NB4 (cell line): Measurements from ENCODE around the gene PPFIA4.

Source experiments
- DNase-seq: peaks from one replicate; pipeline ENCODE4 v3.0.0; 2010; ENCODE audit warnings: low read depth
- H3K4me3 ChIP-seq: one replicate; pipeline ENCODE4 v1.5.1; 2011; ENCODE audit warnings: mild to moderate bottlenecking, low read depth, low read length, moderate library complexity
- CTCF ChIP-seq: IDR thresholded peaks from one replicate; pipeline ENCODE4 v1.5.1; 2012; ENCODE audit warnings: low read depth, low read length
- MAX ChIP-seq: IDR thresholded peaks from 2 replicates; pipeline ENCODE4 v1.6.1; 2011; ENCODE audit warnings: low read depth, low read length
- MYC ChIP-seq: IDR thresholded peaks from 2 replicates; pipeline ENCODE4 v1.6.1; 2011; ENCODE audit warnings: low read depth, low read length
- POLR2A ChIP-seq: IDR thresholded peaks from 2 replicates; pipeline ENCODE4 v1.6.1; 2011; ENCODE audit warnings: mild to moderate bottlenecking; ENCODE audit not compliant: insufficient read length; ENCODE audit errors: extremely low read depth

The PPFIA4 gene

GRCh38 chr1:203124546-203125317, 98.4 kb downstream of the PPFIA4 start:
- DNase-seq, result no peak
- TF ChIP-seq POLR2A (no peak), CTCF (no peak), MYC (no peak), MAX (no peak)

GRCh38 chr1:203126151-203126865, 100.0 kb downstream of the PPFIA4 start:
- TF ChIP-seq POLR2A, result no peak
- TF ChIP-seq CTCF, result peak; percentile 33
- peak; percentile 30 for DNase-seq
- no peak overlapping the region for H3K4me3 ChIP-seq

More at GRCh38 chr1:203124546-203125317, 98.4 kb downstream of the PPFIA4 start:
- no peak overlapping the region for H3K4me3 ChIP-seq

GRCh38 chr1:203126866-203127665, 100.8 kb downstream of the PPFIA4 start:
- TF ChIP-seq POLR2A, result no peak
- TF ChIP-seq MYC, result no peak
- TF ChIP-seq MAX, result no peak
- TF ChIP-seq CTCF, result no peak
- H3K4me3 ChIP-seq, result no peak overlapping the region
- DNase-seq, result no peak

- no peak for TF ChIP-seq CTCF
- no peak for TF ChIP-seq MYC
- TF ChIP-seq POLR2A, result no peak
- no peak for TF ChIP-seq MAX
- no peak within 1 kb of the TSS for H3K4me3 ChIP-seq
- DNase-seq, result peak; percentile 47
These were observed 101.6 kb downstream of the PPFIA4 start, which contains the start of gene ADORA1 for GRCh38 chr1:203127666-203128430. ADORA1 (plus strand) TSS chr1:203127726; CDS start chr1:203128842, 1,116 bp downstream.

- no peak overlapping the region for H3K4me3 ChIP-seq
- TF ChIP-seq CTCF, result no peak
- TF ChIP-seq MAX, result no peak
- TF ChIP-seq MYC, result no peak
- no peak for TF ChIP-seq POLR2A
- DNase-seq, result no peak
These were observed 102.1 kb downstream of the PPFIA4 start for GRCh38 chr1:203128431-203128715.
